Choroid plexus epithelial cell (primary cell): Measurements from ENCODE around the gene ANKIB1.

Experiments used
- DNase-seq: peaks from one replicate; pipeline ENCODE4 v3.0.0-alpha.2; 2010; ENCODE audit warnings: low read depth
- H3K4me3 ChIP-seq: 2 replicates; pipeline ENCODE4 v1.5.1; 2011; ENCODE audit warnings: low read depth, mild to moderate bottlenecking, control low read depth, low read length, moderate library complexity
- CTCF ChIP-seq: conservative IDR thresholded peaks from 2 replicates; pipeline ENCODE4 v1.5.1; 2011; ENCODE audit warnings: low read depth, mild to moderate bottlenecking, control low read depth, inconsistent platforms, low read length, moderate library complexity

The ANKIB1 gene

GRCh38 chr7:92266415-92267241 is 20.9 kb downstream of the ANKIB1 start:
- DNase-seq = no peak
- no peak for TF ChIP-seq CTCF
- no peak overlapping the region for H3K4me3 ChIP-seq

GRCh38 chr7:92268921-92269320 is 23.1 kb downstream of the ANKIB1 start:
- H3K4me3 ChIP-seq = no peak overlapping the region
- no peak for TF ChIP-seq CTCF
- no peak for DNase-seq

GRCh38 chr7:92275327-92275726 is 29.6 kb downstream of the ANKIB1 start:
- no peak overlapping the region for H3K4me3 ChIP-seq
- no peak for DNase-seq
- TF ChIP-seq CTCF = no peak

- TF ChIP-seq CTCF = no peak
- no peak overlapping the region for H3K4me3 ChIP-seq
- DNase-seq = no peak
Observed at GRCh38 chr7:92276460-92276864, 30.7 kb downstream of the ANKIB1 start.

GRCh38 chr7:92279396-92280031 is 33.7 kb downstream of the ANKIB1 start:
- TF ChIP-seq CTCF = no peak
- H3K4me3 ChIP-seq = no peak overlapping the region
- DNase-seq = no peak

GRCh38 chr7:92281031-92281430 is 35.3 kb downstream of the ANKIB1 start:
- H3K4me3 ChIP-seq = no peak overlapping the region
- DNase-seq = no peak
- TF ChIP-seq CTCF = no peak
